K562 (cell line): ENCODE measurements around the gene DCUN1D3. TPM values are rescaled to one million over a fixed set of nuclear protein-coding genes. Genes with fewer than 3 reads are reported as not detected.

Source experiments
- ATAC-seq: fragments of 200-7000 bp; cut with Tn5 transposase; 3 replicates; pipeline ENCODE4 v1.9.1; 2020; ENCODE audit warnings: moderate library complexity
- BruUV-seq: library from RNA; stranded (reverse); fragments of 400-500 nt; replicated peaks from 2 replicates; lab custom pipeline; 2021; lab: Mats Ljungman, UMichigan
- CTCF ChIA-PET: fragments of 300-600 bp; formaldehyde crosslinking; extraction: SDS; loops from one replicate; lab custom pipeline; 2021; ENCODE audit warnings: low intra/inter-chr PET ratio; lab: Yijun Ruan, JAX
- POLR2A ChIA-PET: fragments of 300-600, 350-650 bp; sonication (Branson Sonifier 250); formaldehyde crosslinking; extraction: SDS; loops from one replicate; lab custom pipeline; 2021; ENCODE audit warnings: antibody characterized with exemption, inconsistent platforms; lab: Yijun Ruan, JAX
- DNase-seq, 4 experiments: peaks; one replicate each; pipeline versions ENCODE4 v3.0.0 to v3.0.0-alpha.2; 2011 to 2018; ENCODE audit warnings: low spot score in 3 of 4, mixed read lengths in 3 of 4; ENCODE audit errors: extremely low read depth in 1 of 4
- FAIRE-seq: peaks from 2 replicates; lab custom pipeline; 2011; peaks lifted over from hg19 to GRCh38; lab: Jason Lieb, UNC
- H2AFZ ChIP-seq: 2 replicates; pipeline ENCODE4 v1.6.0; 2011; ENCODE audit warnings: low read depth, low read length, control low read depth, inconsistent platforms
- H3K27ac ChIP-seq: fragments of 200-600 bp; 3 replicates; pipeline ENCODE4 v1.8.0; 2011; ENCODE audit warnings: low read depth, mild to moderate bottlenecking, control low read depth, inconsistent platforms, low read length, moderate library complexity, mixed read lengths; ENCODE audit errors: extremely low read depth
- H3K27me3 ChIP-seq, 2 experiments: fragments of 300-600 bp in 1 of 2; 2 replicates in 1 of 2; 3 replicates in 1 of 2; pipeline versions ENCODE4 v1.6.0 to v1.8.0; 2011; ENCODE audit warnings: inconsistent platforms in 2 of 2, low read length in 2 of 2, mild to moderate bottlenecking in 1 of 2, mixed read lengths in 1 of 2, moderate library complexity in 1 of 2; ENCODE audit not compliant: control insufficient read depth in 2 of 2, insufficient read depth in 2 of 2
- H3K36me3 ChIP-seq: fragments of 300-600 bp; 3 replicates; pipeline ENCODE4 v1.8.0; 2011; ENCODE audit warnings: mild to moderate bottlenecking, low read length, inconsistent platforms; ENCODE audit not compliant: control insufficient read depth, insufficient read depth
- H3K4me1 ChIP-seq, 2 experiments: fragments of 200-600 bp in 1 of 2; replicated peaks in 1 of 2; 2 replicates in 1 of 2; 3 replicates in 1 of 2; pipeline versions ENCODE4 v1.5.1 to v1.8.0; 2011; ENCODE audit warnings: inconsistent platforms in 2 of 2, low read length in 2 of 2, mild to moderate bottlenecking in 1 of 2, mixed read lengths in 1 of 2, moderate library complexity in 1 of 2; ENCODE audit not compliant: control insufficient read depth in 2 of 2, insufficient read depth in 2 of 2
- H3K4me2 ChIP-seq: 2 replicates; pipeline ENCODE4 v1.6.1; 2011; ENCODE audit warnings: low read length, control low read depth, inconsistent platforms, mixed read lengths; ENCODE audit not compliant: insufficient read depth
- H3K4me3 ChIP-seq: fragments of 200-600 bp; sonication (generic), shearing (Covaris generic); 2 replicates; pipeline ENCODE4 v1.5.1; 2016; ENCODE audit warnings: control low read depth, inconsistent platforms
- H3K79me2 ChIP-seq: fragments of 200-600 bp; 3 replicates; pipeline ENCODE4 v1.8.0; 2011; ENCODE audit warnings: low read length, inconsistent platforms; ENCODE audit not compliant: control insufficient read depth, insufficient read depth
- H3K9ac ChIP-seq, 2 experiments: 2 replicates each; pipeline versions ENCODE4 v1.6.0 to v1.6.1; 2011; ENCODE audit warnings: low read depth in 2 of 2, low read length in 2 of 2, control low read depth in 1 of 2, inconsistent platforms in 1 of 2, mild to moderate bottlenecking in 1 of 2, mixed read lengths in 1 of 2; ENCODE audit not compliant: insufficient read depth in 1 of 2
- H3K9me1 ChIP-seq: one replicate; pipeline ENCODE4 v1.6.0; 2011; ENCODE audit warnings: inconsistent platforms, mild to moderate bottlenecking, low read length, moderate library complexity; ENCODE audit not compliant: control insufficient read depth, insufficient read depth
- H3K9me3 ChIP-seq: replicated peaks from 2 replicates; pipeline ENCODE4 v1.5.1; 2011; ENCODE audit warnings: low read depth, low read length, inconsistent platforms; ENCODE audit not compliant: control insufficient read depth, insufficient read depth
- H4K20me1 ChIP-seq: replicated peaks from 2 replicates; pipeline ENCODE4 v1.6.1; 2011; ENCODE audit warnings: low read length, inconsistent platforms, mixed read lengths; ENCODE audit not compliant: control insufficient read depth, insufficient read depth
- ARID3A ChIP-seq: IDR thresholded peaks from 2 replicates; pipeline ENCODE4 v1.6.1; 2012; ENCODE audit warnings: low read depth, low read length, improper control_type of control experiment, borderline replicate concordance
- CBX3 ChIP-seq, 2 experiments: IDR thresholded peaks; 1 replicate in 1 of 2; 2 replicates in 1 of 2; pipeline ENCODE4 v1.6.1; 2012; ENCODE audit warnings: inconsistent platforms in 2 of 2, low read length in 2 of 2, borderline replicate concordance in 1 of 2, control low read depth in 1 of 2
- DPF2 ChIP-seq: fragments of 450-650 bp; IDR thresholded peaks from 2 replicates; pipeline ENCODE4 v1.6.1; 2016
- MNT ChIP-seq, 2 experiments: fragments of 450-650 bp; conservative IDR thresholded peaks; 2 replicates each; pipeline ENCODE4 v1.6.1; 2017; ENCODE audit warnings: mild to moderate bottlenecking in 2 of 2, moderate library complexity in 2 of 2
- NR1H2 ChIP-seq: sonication (generic); formaldehyde crosslinking; IDR thresholded peaks from 2 replicates; pipeline ENCODE4 v1.4.0; 2020; ENCODE audit warnings: mild to moderate bottlenecking, missing genetic modification reagents
- PHF20 ChIP-seq: fragments of 450-650 bp; IDR thresholded peaks from 2 replicates; pipeline ENCODE4 v1.6.1; 2018; ENCODE audit not compliant: partially characterized antibody
- PKNOX1 ChIP-seq: fragments of 450-650 bp; IDR thresholded peaks from 2 replicates; pipeline ENCODE4 v1.6.1; 2016
- RBM34 ChIP-seq: fragments of 200-400 bp; formaldehyde crosslinking; IDR thresholded peaks from 2 replicates; pipeline ENCODE4 v1.6.1; 2018; ENCODE audit warnings: low read length, borderline replicate concordance; ENCODE audit not compliant: insufficient read depth
- ZNF175 ChIP-seq: fragments of 200-800 bp; sonication (Bioruptor generic); IDR thresholded peaks from 2 replicates; pipeline ENCODE4 v1.6.1; 2016; ENCODE audit warnings: low read depth, mild to moderate bottlenecking, missing genetic modification characterization, missing compliant biosample characterization
- WGBS: fragments of 100-300 bp; shearing (Covaris generic); methylation state at CpG from one replicate; pipeline ENCODE4 v1.1.6; 2016; ENCODE audit warnings: low coverage, mixed read lengths; ENCODE audit not compliant: insufficient coverage; ENCODE audit errors: missing lambda C conversion rate; 5-methylcytosine and 5-hydroxymethylcytosine counted together
- in situ Hi-C: fragments of 300-500 bp; cut with MboI; formaldehyde crosslinking; loops from 4 replicates; pipeline ENCODE4 v1.15.0; 2018; ENCODE audit warnings: inconsistent platforms, mixed read lengths
- intact Hi-C: fragments of 100-400 bp; cut with micrococcal nuclease; formaldehyde crosslinking; loops from 2 replicates; pipeline ENCODE4 v1.14.2; 2022
- polyA plus RNA-seq, 8 experiments: library from polyadenylated mRNA; depleted of rRNA in 4 of 8; stranded (reverse) in 5 of 8; unstranded in 3 of 8; fragments of >200 nt; fragmentation: Nextera tagmentation in 2 of 8; fragmentation: Illumina TruSeq in 1 of 8; extraction: Ambion mirVana in 2 of 8; extraction: Trizol in 1 of 8; gene quantifications; 2 replicates each; pipeline versions ENCODE4 v1.2.1 to v1.2.3, GENCODE V29; 2011 to 2014; ENCODE audit warnings: inconsistent platforms in 1 of 8, missing spikeins in 1 of 8
- total RNA-seq, 7 experiments: library from RNA; depleted of rRNA in 6 of 7; stranded (reverse); fragments of >200 nt in 6 of 7; fragmentation: Illumina TruSeq in 2 of 7; extraction: Trizol in 2 of 7; gene quantifications; 2 replicates each; pipeline versions ENCODE4 v1.2.1 to v1.2.3, GENCODE V29; 2011 to 2021; ENCODE audit warnings: low replicate concordance in 1 of 7

DCUN1D3 gene
- total and polyA plus RNA-seq, 9 of the 15 experiments (the other 6 are each of a cell fraction or from before 2014, with no cell fraction given): 1.0 to 4.7 (median 2.2) TPM

GRCh38 chr16:20874088-20874581 is 26.0 kb downstream of the DCUN1D3 start (continued):
- TF ChIP-seq ARID3A (no peak), DPF2 (no peak), PHF20 (no peak), PKNOX1 (no peak), MNT (conservative IDR thresholded peaks at IDR 0.05) (no peak), NR1H2 (no peak)

- WGBS: 87% methylated on average over 3 of the region's 3 CpGs
- Histone ChIP-seq H3K4me1 (peaks cover 4 to 9% of the 10 kb centered on the region in 2 experiments; a peak in 4 of 5 replicates), H3K9me1 (peaks cover 4% of the 10 kb centered on the region), H3K9ac (no peak overlapping the region), H2AFZ (no peak overlapping the region), H3K4me3 (no peak overlapping the region), H3K36me3 (no peaks in the 10 kb centered on the region), H3K79me2 (no peaks in the 10 kb centered on the region), H3K27me3 (no peaks in the 10 kb centered on the region), H3K27ac (no peak overlapping the region), H4K20me1 (0 out of 2 replicates have a peak, but pooled peaks cover 10% of the 10 kb centered on the region), H3K4me2 (no peak overlapping the region), H3K9me3 (no peaks in the 10 kb centered on the region)
- DNase-seq (no peak), FAIRE-seq (no peak), ATAC-seq (no peak)
- no peak for TF ChIP-seq RBM34
- no peak for TF ChIP-seq CBX3 (IDR thresholded peaks at IDR 0.05; ENCODE audit: borderline replicate concordance in 1 of 2, low read length in 2 of 2)
- no peak for TF ChIP-seq ZNF175 (CRISPR knock-in tag)
- ChIA-PET CTCF (no interaction called here), POLR2A (interaction anchor here (0.7 to 1.1 kb wide), 3 partner anchors 9 to 187 kb away, joined by 3 read pairs; no protein-coding TSS in a partner anchor)
- in situ Hi-C loops: no loop called here
- intact Hi-C loops: no loop called here
- no TSS peak for BruUV-seq
Observed at GRCh38 chr16:20873331-20873730, 26.8 kb downstream of the DCUN1D3 start.
